ENCODE measurements around the gene POC1A.

DNA sequence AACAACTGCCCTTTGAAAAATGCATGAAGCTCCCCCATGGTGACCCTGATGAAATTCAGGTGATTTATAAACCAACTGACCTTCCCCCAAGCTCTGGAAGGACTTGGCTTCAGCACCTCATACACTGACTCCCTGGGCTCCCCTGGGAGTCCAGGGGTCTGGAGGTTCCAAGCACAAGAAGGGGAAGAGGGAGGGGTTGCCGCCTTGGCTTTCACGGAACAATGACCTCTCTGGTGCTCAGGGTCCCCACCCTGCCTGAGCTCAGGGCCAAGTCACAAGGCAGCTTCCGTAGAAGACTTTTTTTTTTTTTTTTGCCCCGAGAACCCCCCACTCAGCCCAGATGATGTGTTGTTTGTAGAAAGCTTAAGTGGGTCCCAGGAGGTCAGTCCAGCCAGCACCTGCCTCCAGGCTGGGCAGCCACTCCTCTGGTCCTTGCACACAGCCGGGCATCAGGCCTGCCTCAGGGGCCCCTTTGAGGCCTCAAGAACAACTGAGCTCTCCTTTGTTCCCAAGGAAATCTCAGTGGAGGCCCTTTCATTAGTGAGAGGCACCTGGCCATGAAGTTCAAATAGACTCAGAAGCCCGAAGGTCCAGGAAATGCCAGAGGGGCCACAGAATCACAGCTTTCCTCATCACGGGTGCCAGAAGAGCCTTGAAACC, 29.7 kb upstream of the POC1A start:
- TF ChIP-seq, protein P1, sequence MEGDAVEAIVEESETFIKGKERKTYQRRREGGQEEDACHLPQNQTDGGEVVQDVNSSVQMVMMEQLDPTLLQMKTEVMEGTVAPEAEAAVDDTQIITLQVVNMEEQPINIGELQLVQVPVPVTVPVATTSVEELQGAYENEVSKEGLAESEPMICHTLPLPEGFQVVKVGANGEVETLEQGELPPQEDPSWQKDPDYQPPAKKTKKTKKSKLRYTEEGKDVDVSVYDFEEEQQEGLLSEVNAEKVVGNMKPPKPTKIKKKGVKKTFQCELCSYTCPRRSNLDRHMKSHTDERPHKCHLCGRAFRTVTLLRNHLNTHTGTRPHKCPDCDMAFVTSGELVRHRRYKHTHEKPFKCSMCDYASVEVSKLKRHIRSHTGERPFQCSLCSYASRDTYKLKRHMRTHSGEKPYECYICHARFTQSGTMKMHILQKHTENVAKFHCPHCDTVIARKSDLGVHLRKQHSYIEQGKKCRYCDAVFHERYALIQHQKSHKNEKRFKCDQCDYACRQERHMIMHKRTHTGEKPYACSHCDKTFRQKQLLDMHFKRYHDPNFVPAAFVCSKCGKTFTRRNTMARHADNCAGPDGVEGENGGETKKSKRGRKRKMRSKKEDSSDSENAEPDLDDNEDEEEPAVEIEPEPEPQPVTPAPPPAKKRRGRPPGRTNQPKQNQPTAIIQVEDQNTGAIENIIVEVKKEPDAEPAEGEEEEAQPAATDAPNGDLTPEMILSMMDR (conservative IDR thresholded peaks at IDR 0.05; ENCODE audit: low read depth, low read length) = no peak
- TF ChIP-seq MAFK (IDR thresholded peaks at IDR 0.05; ENCODE audit: low read depth, low read length) (no peak), BHLHE40 (IDR thresholded peaks at IDR 0.05; ENCODE audit: low read depth, low read length) (no peak), RFX5 (IDR thresholded peaks at IDR 0.05; ENCODE audit: low read depth, low read length) (no peak), CEBPB (IDR thresholded peaks at IDR 0.05; ENCODE audit: low read depth, low read length) (no peak), POLR2A (IDR thresholded peaks at IDR 0.05; ENCODE audit: low read depth, low read length) (no peak), MAZ (IDR thresholded peaks at IDR 0.05; ENCODE audit: borderline replicate concordance, low read depth, low read length) (no peak)
- TF ChIP-seq, protein P2, sequence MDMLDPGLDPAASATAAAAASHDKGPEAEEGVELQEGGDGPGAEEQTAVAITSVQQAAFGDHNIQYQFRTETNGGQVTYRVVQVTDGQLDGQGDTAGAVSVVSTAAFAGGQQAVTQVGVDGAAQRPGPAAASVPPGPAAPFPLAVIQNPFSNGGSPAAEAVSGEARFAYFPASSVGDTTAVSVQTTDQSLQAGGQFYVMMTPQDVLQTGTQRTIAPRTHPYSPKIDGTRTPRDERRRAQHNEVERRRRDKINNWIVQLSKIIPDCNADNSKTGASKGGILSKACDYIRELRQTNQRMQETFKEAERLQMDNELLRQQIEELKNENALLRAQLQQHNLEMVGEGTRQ (IDR thresholded peaks at IDR 0.05; ENCODE audit: low read depth, low read length) = no peak

All from IMR-90 (cell line).